Measurements from ENCODE around the gene TIMM17B.
"Not testable (repeated sequence)": the region's sequence is repeated elsewhere in the genome, so short reads cannot be mapped to it uniquely, and the experiment has no call there.

The TIMM17B gene

DNA sequence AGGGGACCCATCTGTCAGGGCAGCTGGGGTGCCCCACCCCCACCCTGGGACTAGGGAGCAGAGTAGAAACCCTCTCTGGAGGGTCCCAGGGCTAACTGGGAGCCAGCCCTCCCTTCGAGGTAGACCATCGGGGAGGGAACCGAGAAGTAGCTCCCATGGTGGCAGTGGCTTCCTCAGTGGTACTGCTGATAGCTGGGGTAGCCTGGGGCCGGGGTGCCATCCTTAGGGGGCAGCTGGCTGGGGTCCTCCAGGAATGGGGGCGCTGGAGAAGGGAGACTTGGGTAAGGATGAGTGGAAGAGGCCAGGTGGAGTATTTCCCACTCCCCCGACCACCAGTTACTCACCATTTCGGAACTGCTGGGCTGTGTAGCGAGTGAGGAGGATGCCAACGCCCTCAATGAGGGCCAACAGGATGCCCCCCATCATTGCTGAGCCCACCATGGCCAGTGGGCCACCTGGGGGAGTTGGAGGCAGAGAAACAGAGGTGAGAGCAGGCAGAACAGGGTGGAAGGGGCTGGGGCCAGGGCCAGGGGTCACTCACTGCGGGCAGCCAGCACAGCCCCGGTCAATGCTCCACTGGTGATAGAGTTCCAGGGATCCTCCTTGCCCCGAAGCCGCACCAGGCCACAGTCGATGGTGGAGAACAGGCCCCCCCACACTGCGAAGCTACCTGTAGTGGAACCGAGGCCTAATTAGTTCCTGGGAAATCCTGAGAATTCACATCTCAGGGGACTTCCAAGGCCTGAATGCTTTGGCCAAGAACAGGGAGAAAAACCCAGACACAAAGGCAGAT, 3.8 kb downstream of the TIMM17B start:
- no peak for FAIRE-seq

DNA sequence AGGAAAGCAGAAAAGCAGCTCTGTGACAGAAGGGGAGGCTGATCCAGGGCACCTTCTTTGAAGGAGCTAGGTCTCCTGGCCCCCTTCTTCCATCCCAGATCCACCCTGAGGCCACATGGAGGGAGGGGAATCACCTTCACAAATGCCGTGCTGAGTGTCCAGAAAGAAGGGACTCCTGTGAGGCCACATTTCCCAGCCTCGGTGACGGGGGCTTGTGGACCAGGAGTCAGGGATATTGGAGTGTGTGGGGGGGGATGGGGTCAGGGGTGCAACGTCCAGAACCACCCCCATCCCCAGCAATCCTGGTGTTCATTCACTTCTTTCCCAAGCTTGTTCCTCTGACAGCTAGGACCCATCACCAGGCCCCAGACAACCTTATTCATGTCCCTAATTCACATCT, 4.7 kb downstream of the TIMM17B start:
- no peak for FAIRE-seq

DNA sequence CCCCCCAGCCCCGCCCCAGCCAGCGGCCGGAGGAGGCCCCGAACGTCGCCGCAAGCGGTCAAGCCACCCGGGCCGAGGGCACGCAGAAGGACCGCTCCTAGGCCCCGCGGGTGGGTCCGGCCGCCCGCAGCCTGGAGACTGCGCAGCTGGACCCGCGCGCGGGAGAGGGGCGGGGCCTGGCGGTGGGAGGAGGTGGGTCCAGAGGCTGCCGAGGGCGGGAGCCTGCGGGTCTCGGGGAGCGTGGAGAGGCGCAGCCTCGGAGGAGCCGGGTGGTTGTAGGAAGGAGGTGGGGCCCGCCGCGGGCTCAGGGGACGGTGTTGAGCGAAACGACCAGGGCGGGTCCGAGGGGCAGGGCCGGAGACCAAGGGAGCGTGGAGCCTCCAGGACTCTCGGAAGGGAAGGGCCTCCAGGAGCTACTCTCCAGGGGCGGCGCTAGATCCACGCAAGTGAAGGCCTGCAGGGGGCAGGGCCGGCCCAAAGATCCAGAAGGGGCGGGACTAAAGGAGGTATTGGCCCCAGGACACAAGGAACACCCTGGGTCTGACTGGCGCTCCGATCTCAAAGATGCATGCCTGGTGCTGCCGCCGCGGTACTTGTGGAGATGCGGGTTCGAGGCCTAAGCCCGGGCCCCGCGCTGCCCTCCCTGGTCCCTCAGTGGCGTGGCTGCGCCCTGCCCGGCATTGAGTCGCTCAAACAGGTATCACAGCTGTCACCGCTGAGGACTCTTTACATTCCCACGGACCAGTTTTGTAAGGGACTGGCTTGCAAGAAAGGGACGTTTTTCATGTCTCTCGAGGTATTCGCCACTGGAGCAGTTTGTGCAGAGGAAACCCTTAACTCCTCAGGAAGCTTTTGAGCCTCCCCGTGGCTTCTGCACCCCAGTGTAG, 5.9 kb downstream of the TIMM17B start:
- no peak for FAIRE-seq

DNA sequence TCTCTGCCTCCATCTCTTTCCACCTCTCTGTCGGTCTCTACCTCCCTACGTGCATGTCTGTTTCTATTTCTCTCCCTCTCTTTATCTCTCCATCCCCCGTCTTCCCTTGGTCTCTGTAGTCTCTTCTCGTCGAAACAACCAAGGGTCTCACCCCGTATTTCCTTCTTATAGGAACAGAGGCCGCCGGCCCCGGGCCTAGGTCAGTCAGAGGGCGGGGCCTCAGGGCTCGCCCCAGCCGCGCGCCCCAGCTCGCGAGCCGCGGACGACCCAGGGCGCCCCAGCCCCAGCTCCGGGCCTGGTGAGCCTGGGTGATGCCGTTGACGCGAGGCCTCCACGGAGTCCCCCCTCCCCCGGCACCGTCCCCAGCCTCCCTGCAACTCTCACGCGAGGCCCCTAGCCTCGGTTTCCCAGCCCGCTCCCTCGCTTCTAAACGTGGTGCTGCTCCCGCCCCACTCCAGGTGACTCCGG, 6.6 kb downstream of the TIMM17B start:
- FAIRE-seq: no peak

DNA sequence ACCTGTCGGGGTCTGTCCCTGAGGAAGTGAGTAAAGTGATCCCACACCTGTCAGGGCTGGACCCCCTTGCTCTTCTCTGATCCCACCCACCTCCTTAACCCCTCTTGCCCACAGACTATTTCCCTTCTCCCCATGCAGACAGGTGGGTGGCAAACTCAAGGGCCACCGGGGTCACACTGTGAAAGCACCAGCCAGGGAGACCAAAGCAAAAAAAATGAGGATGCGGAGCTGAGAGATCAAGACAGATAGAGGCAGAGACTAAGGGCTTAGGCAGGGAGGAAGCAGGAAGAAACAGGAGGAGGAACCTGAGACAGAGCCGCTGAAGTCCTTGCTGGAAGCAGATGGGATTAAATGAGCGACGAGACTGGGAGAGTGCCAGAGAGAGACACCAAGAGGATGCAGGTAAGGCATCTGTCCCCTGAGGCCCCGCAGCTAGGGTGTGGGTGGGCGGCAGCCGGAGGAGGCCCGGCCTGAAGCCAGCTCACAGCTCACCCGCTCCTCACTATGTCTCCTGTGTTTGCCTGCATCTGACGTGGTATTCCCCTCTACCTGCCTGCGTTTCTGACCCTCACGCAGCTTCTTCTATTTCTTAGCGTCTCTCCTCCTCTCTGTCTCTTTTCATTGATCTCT, 7.2 kb downstream of the TIMM17B start:
- FAIRE-seq: no peak

DNA sequence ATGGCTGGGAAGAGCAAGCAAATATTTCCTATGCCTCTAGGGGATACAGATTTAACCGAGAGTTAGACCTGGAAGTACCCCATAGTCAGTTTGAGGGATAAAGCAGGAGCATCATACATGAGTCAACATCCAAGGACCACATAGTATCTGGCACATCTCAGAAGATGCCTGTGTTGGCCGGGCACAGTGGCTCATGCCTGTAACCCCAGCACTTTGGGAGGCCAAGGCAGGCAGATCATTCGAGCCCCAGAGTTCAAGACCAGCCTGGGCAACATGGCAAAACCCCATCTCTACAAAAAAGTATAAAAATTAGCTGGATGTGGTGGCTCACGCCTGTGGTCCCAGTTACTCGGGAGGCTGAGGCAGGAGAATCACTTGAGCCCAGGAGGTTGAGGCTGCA, 11.0 kb downstream of the TIMM17B start:
- FAIRE-seq: not testable (repeated sequence)

DNA sequence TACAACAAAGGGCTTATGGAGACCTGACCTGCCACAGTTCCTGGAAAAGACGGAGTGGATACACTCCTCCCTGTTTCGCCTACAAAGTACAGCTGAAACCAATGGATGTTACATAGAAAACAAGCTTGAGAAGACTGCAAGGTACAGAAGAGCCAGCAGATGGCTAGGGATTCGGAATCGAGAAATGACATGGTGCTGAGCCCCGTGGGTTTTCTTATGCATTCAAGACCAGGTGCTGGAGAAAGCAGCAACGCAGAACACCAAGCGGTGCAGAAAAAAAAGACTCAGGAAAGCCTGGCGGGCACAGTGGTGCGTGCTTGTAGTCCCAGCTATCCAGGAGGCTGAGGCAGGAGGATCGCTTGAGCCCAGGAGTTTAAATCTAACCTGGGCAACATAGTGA, 13.8 kb downstream of the TIMM17B start:
- FAIRE-seq: no peak

DNA sequence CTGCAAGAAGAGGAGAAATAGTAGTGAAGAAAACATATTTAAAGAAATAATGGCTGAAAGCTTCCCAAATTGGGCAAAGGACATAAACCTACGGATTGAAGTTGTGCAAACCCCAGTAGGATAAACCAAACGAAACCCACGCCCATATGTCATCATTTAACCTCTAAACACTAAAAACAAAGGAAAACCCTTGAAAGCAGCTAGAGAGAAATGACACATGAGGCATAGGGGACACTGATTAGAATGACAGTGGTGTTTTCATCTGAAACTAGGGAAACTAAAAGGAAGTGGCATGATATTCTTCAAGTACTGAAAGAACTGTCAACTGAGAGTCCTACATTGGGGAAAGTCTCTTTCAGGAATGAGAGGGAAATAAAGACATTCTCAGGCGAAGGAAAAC, 20.6 kb downstream of the TIMM17B start:
- not testable (repeated sequence) for FAIRE-seq

DNA sequence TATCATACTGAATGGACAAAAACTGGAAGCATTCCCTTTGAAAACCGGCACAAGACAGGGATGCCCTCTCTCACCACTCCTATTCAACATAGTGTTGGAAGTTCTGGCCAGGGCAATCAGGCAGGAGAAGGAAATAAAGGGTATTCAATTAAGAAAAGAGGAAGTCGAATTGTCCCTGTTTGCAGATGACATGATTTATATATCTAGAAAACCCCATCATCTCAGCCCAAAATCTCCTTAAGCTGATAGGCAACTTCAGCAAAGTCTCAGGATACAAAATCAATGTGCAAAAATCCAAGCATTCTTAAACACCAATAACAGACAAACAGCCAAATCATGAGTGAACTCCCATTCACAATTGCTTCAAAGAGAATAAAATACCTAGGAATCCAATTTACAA, 25.6 kb downstream of the TIMM17B start:
- not testable (repeated sequence) for FAIRE-seq

DNA sequence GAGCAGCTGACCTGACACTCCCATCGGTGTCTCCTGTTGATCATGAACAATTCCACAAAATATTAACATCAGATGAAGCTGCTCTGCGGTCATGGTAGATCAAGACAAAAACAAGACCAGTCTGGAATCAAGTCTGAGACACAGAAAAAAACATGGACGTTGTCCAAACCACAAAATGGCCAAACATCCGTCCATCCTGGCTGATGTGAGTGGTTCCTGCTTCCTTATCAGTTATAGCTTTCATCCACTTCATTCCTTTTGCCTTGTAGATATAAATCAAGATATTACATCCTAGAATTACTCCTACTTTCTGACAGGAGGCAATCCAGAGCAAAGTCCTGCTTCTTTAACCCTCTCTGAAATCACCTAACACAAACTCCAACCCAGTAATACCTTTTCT, 33.4 kb downstream of the TIMM17B start:
- no peak for FAIRE-seq

DNA sequence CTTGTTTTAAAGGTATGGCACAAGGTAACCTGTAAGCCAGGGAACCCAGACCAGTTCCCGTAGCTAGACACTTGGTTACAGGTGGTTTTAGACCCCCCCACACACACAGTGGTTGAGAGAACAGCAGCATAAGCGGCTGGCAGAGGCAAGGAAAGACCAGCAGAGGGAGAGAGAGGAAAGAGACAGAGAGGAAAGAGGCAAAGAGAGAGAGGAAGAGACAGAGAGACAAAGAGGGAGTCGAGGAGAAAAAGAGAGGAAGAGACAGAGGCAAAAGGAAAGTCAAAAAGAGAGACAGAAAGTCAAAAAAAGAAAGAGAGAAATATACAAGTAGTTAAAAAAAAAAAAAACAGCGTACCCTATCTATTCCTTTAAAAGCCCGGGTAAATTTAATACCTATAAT, 42.7 kb downstream of the TIMM17B start:
- FAIRE-seq: no peak

DNA sequence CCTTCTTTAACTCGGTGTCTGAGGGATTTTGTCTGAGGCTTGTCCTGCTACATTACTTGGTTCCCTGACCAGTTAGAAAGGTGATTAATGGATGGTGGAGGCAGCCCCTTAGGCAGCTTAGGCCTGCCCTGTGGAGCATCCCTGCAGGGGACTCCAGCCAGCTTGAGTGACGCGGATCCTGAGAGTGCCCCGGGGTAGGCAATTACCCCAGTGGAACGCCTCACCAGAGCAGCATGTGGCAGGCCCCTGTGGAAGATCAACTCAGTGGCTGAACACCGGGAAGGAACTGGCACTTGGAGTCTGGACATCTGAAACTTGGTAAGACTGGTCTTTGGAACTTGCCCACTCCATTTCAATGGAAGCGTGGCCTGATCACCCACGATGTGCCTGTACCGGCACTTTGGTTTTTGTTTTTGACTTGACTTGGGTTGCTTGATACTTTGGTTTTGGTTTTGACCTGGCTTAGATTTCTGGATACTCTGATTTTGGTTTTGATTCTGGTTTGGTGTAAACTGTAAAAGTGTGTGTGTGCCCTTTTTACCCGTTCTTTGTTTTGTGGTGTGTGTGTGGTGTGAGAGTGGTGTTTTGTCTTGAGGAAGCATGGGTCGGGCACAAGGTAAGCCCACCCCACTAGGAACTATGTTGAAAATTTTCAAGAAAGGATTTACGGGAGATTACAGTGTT, 43.3 kb downstream of the TIMM17B start:
- not testable (repeated sequence) for FAIRE-seq

DNA sequence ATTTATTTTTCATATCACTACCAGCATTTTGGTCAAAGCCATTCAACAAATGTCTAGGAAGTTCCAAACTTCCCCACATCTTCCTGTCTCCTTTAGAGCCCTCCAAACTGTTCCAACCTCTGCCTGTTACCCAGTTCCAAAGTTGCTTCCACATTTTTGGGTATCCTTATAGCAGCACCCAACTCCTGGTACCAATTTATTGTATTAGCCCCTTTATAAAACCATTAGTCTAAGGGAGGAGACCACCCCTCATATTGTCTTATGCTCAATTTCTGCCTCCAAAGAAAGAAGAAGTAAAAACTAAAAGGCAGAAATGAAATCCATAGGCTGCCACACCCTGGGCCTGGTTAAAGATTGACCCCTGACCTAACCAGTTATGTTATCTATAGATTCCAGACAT, 44.1 kb downstream of the TIMM17B start:
- not testable (repeated sequence) for FAIRE-seq

DNA sequence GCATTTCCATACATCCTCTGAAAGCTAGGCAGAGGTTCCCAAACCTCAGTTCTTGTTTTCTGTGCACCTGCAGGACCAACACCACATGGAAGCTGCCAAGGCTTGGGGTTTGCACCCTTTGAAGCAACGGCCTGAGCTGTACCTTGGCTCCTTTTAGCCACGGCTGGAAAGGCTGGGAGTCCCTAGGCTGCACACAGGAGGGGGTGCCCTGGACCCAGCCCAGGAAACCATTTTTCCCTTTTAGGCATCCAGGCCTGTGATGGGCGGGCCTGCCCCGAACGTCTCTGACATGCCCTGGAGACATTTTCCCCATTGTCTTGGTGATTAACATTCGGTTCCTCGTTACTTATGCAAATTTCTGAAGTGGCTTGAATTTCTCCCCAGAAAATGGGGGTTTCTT, 44.7 kb downstream of the TIMM17B start:
- no peak for FAIRE-seq

DNA sequence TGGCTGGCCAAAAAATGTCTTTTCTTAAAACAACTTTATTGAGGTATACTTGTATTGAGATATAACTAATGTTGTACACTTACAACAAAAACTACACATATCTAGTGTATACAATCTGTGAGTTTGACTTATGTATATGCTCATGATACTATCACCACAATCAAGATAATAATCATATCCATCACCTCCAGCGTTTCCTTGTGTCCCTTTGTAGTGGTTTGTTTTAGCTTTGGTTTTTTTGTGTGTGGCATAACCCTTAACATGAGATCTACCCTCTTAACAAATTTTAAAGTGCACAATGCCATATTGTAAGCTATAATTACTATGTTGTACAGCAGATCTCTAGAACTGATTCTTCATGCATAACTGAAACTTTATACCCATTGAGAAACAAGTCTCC, 48.7 kb downstream of the TIMM17B start:
- FAIRE-seq: no peak
